NT2/D1 (cell line): ENCODE measurements around the gene AOPEP.

ENCODE experiments used
- SUZ12 ChIP-seq: IDR thresholded peaks from 2 replicates; pipeline ENCODE4 v1.6.1; 2011; ENCODE audit not compliant: insufficient read length, insufficient read depth; ENCODE audit errors: extremely low read depth
- YY1 ChIP-seq: IDR thresholded peaks from 2 replicates; pipeline ENCODE4 v1.6.1; 2011; ENCODE audit not compliant: insufficient read length, insufficient read depth
- ZNF274 ChIP-seq: IDR thresholded peaks from 2 replicates; pipeline ENCODE4 v1.6.1; 2011; ENCODE audit warnings: mild to moderate bottlenecking, low read depth, low read length

GRCh38 chr9:94758031-94758430 lies 31.5 kb downstream of the AOPEP start:
- TF ChIP-seq YY1 (no peak), SUZ12 (no peak), ZNF274 (no peak)
